ENCODE results near the gene GAS2L2.

DNA sequence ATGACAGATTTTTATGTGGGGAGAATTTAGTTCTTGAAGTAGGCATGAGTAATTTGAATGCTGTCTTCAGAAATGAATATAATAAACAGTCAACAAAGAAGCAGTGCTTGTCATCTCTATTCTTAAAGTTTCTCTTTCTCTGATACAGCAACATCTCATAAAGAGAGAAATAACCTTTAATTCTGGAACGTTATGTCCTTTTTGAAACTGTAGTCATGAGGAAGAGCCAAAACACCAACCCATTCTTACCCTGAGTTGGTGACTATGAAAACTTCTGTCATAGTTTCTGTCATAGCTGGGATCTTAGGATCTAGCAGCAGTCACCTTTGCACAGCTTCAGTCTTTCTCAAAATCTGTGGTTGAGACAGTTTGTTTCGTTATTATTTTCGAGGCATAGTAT, 36.9 kb downstream of the GAS2L2 start:
- TF ChIP-seq, protein P1, sequence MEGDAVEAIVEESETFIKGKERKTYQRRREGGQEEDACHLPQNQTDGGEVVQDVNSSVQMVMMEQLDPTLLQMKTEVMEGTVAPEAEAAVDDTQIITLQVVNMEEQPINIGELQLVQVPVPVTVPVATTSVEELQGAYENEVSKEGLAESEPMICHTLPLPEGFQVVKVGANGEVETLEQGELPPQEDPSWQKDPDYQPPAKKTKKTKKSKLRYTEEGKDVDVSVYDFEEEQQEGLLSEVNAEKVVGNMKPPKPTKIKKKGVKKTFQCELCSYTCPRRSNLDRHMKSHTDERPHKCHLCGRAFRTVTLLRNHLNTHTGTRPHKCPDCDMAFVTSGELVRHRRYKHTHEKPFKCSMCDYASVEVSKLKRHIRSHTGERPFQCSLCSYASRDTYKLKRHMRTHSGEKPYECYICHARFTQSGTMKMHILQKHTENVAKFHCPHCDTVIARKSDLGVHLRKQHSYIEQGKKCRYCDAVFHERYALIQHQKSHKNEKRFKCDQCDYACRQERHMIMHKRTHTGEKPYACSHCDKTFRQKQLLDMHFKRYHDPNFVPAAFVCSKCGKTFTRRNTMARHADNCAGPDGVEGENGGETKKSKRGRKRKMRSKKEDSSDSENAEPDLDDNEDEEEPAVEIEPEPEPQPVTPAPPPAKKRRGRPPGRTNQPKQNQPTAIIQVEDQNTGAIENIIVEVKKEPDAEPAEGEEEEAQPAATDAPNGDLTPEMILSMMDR (IDR thresholded peaks at IDR 0.05 in 4 of 5, conservative IDR thresholded peaks at IDR 0.05 in 1 of 5): no peak
- TF ChIP-seq POLR2A (IDR thresholded peaks at IDR 0.05): no peak
